ENCODE measurements around the gene MMP14. TPM values are rescaled to one million over a fixed set of nuclear protein-coding genes. Genes with fewer than 3 reads are reported as not detected.
"Not testable (repeated sequence)": the region's sequence is repeated elsewhere in the genome, so short reads cannot be mapped to it uniquely, and the experiment has no call there.

MMP14 gene
- total RNA-seq, 1 donor from 2014 or later, result 74.8 TPM

- DNase-seq (ENCODE audit: low read depth in 2 of 2), result not testable (repeated sequence)
Measured at GRCh38 chr14:22860377-22860776, 24.0 kb downstream of the MMP14 start.

- DNase-seq (ENCODE audit: low read depth in 2 of 2), result no peak
Measured at GRCh38 chr14:22861651-22862050, 25.3 kb downstream of the MMP14 start.

GRCh38 chr14:22864979-22865378, 28.6 kb downstream of the MMP14 start:
- no peak for DNase-seq (ENCODE audit: low read depth in 2 of 2)

GRCh38 chr14:22865424-22866405, 29.3 kb downstream of the MMP14 start:
- no peak for DNase-seq (ENCODE audit: low read depth in 2 of 2)

GRCh38 chr14:22866874-22867273, 30.5 kb downstream of the MMP14 start:
- DNase-seq (ENCODE audit: low read depth in 2 of 2), result no peak

- no peak for DNase-seq (ENCODE audit: low read depth in 2 of 2)
Measured at GRCh38 chr14:22870811-22871223, 34.4 kb downstream of the MMP14 start.

GRCh38 chr14:22871224-22872032, 35.0 kb downstream of the MMP14 start, which contains the start of gene LRP10:
Gene LRP10 (plus strand): TSS chr14:22871740. CDS start chr14:22872304, 564 bp downstream.
- DNase-seq (ENCODE audit: low read depth in 2 of 2), result peak; percentile 68 to 91

- peak in 1 of 2 donors; percentile 73 for DNase-seq (ENCODE audit: low read depth in 2 of 2)
Measured at GRCh38 chr14:22872033-22872832, 35.8 kb downstream of the MMP14 start.

GRCh38 chr14:22872833-22873520, 36.6 kb downstream of the MMP14 start:
- DNase-seq (ENCODE audit: low read depth in 2 of 2), result no peak

GRCh38 chr14:22875003-22875747, 38.8 kb downstream of the MMP14 start:
- DNase-seq (ENCODE audit: low read depth in 2 of 2), result no peak

- DNase-seq (ENCODE audit: low read depth in 2 of 2), result no peak
Measured at GRCh38 chr14:22875748-22876319, 39.4 kb downstream of the MMP14 start.

GRCh38 chr14:22877000-22877501, 40.7 kb downstream of the MMP14 start:
- no peak for DNase-seq (ENCODE audit: low read depth in 2 of 2)

GRCh38 chr14:22878271-22879246, 42.2 kb downstream of the MMP14 start:
- DNase-seq (ENCODE audit: low read depth in 2 of 2), result no peak

- DNase-seq (ENCODE audit: low read depth in 2 of 2), result no peak
Measured at GRCh38 chr14:22882064-22882463, 45.7 kb downstream of the MMP14 start.

- peak; percentile 21 to 52 for DNase-seq (ENCODE audit: low read depth in 2 of 2)
Measured at GRCh38 chr14:22882529-22883172, 46.3 kb downstream of the MMP14 start.

- no peak for DNase-seq (ENCODE audit: low read depth in 2 of 2)
Measured at GRCh38 chr14:22883173-22883976, 47.0 kb downstream of the MMP14 start, which contains the start of gene REM2. Gene REM2 (plus strand): TSS chr14:22883222. CDS start chr14:22883288, 66 bp downstream.
